ENCODE measurements around the gene RSPRY1.

Gene RSPRY1

DNA sequence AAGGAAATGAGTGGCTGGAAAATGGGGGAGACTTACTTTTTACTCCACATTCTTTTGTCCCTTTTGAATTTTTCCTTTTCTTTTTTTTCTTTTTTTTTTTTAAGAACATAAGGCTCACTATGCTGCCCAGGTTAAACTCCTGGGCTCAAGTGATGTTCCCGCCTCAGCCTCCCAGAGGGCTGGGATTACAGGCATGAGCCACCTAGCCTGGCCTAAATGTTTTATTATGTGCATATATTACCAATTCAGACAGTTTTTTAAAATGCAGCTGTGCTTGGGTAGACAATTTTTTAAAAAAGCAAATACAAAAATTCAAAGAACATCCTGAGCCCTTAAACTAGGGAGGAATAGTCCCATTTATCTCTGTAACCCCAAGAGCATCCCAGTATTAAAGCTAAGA lies 28.6 kb upstream of the RSPRY1 start:
- Histone ChIP-seq H2BK120ac (ENCODE audit: insufficient read depth, low read length, poor library complexity) (no peak overlapping the region), H3K27me3 (ENCODE audit: insufficient read depth, low read length) (no peaks in the 10 kb centered on the region), H3K4me1 (ENCODE audit: control insufficient read depth in 1 of 2, insufficient read depth in 2 of 2, low read length in 2 of 2) (no peaks in the 10 kb centered on the region), H4K12ac (ENCODE audit: low read depth, low read length) (no peak overlapping the region), H3K9me3 (ENCODE audit: insufficient read depth, low read depth, low read length) (no peaks in the 10 kb centered on the region), H3K18ac (ENCODE audit: low read length) (no peak overlapping the region), H3K4ac (ENCODE audit: low read depth, low read length) (no peak overlapping the region), H3K27ac (ENCODE audit: low read depth, low read length) (no peak overlapping the region), H4K91ac (ENCODE audit: low read depth, low read length) (no peak overlapping the region), H2BK5ac (ENCODE audit: low read depth, low read length, poor library complexity) (no peak overlapping the region), H2BK12ac (ENCODE audit: low read length) (no peak overlapping the region), H3K9ac (ENCODE audit: low read length) (no peak overlapping the region), H3K4me2 (ENCODE audit: low read length) (no peak overlapping the region), H3K4me3 (ENCODE audit: low read depth, low read length) (no peak overlapping the region), H3K36me3 (ENCODE audit: control insufficient read depth in 1 of 2, insufficient read depth in 2 of 2, low read length in 2 of 2) (peaks cover 27 to 38% of the 10 kb centered on the region in 2 experiments), H4K8ac (ENCODE audit: low read depth, low read length) (no peak overlapping the region), H2AFZ (ENCODE audit: insufficient read depth, low read length, poor library complexity) (no peak overlapping the region), H3K79me2 (ENCODE audit: control insufficient read depth, insufficient read depth, low read length, poor library complexity) (no peaks in the 10 kb centered on the region), H3K79me1 (ENCODE audit: low read length) (no peaks in the 10 kb centered on the region), H2AK5ac (ENCODE audit: low read length) (no peak overlapping the region), H3K14ac (ENCODE audit: low read length) (no peak overlapping the region), H3K23ac (ENCODE audit: low read length) (no peak overlapping the region)
- WGBS (ENCODE audit: extremely low coverage, insufficient coverage, insufficient read length), result no CpG with 5 or more reads among the region's 1 CpG
- DNase-seq, result no peak

DNA sequence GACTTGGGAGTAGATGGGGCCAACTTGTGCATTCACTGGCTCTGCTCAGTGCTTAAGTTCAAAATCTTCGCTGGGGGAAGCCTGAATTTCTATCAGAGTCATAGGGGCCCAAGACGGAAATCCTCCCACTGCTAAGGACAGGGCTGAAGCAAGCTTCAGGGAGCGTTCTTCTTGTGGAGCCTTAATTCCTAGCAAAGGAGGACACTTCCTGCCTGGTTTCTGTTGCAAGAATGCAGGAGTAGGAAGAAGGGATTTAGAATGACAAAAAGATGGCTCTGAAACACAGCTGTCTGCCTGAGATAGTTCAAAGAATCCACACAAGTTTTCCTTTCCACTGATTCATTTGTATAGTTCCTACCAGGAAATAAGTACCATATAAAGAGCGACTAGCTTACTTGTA lies 26.7 kb upstream of the RSPRY1 start:
- Histone ChIP-seq H3K4me3 (ENCODE audit: low read depth, low read length) (no peak overlapping the region), H3K23ac (ENCODE audit: low read length) (no peak overlapping the region), H3K9me3 (ENCODE audit: insufficient read depth, low read depth, low read length) (no peaks in the 10 kb centered on the region), H3K18ac (ENCODE audit: low read length) (no peak overlapping the region), H3K36me3 (ENCODE audit: control insufficient read depth in 1 of 2, insufficient read depth in 2 of 2, low read length in 2 of 2) (peaks cover 21 to 27% of the 10 kb centered on the region in 2 experiments), H3K4ac (ENCODE audit: low read depth, low read length) (no peak overlapping the region), H3K9ac (ENCODE audit: low read length) (no peak overlapping the region), H2BK120ac (ENCODE audit: insufficient read depth, low read length, poor library complexity) (no peak overlapping the region), H2AFZ (ENCODE audit: insufficient read depth, low read length, poor library complexity) (no peak overlapping the region), H4K12ac (ENCODE audit: low read depth, low read length) (no peak overlapping the region), H3K4me1 (ENCODE audit: control insufficient read depth in 1 of 2, insufficient read depth in 2 of 2, low read length in 2 of 2) (no peaks in the 10 kb centered on the region), H3K79me1 (ENCODE audit: low read length) (no peaks in the 10 kb centered on the region), H3K4me2 (ENCODE audit: low read length) (no peak overlapping the region), H3K79me2 (ENCODE audit: control insufficient read depth, insufficient read depth, low read length, poor library complexity) (no peaks in the 10 kb centered on the region), H2AK5ac (ENCODE audit: low read length) (no peak overlapping the region), H4K8ac (ENCODE audit: low read depth, low read length) (no peak overlapping the region), H4K91ac (ENCODE audit: low read depth, low read length) (no peak overlapping the region), H2BK5ac (ENCODE audit: low read depth, low read length, poor library complexity) (no peak overlapping the region), H3K14ac (ENCODE audit: low read length) (no peak overlapping the region), H2BK12ac (ENCODE audit: low read length) (no peak overlapping the region), H3K27ac (ENCODE audit: low read depth, low read length) (no peak overlapping the region), H3K27me3 (ENCODE audit: insufficient read depth, low read length) (no peaks in the 10 kb centered on the region)
- WGBS (ENCODE audit: extremely low coverage, insufficient coverage, insufficient read length), result no CpG with 5 or more reads among the region's 4 CpGs
- no peak for DNase-seq

- no peaks in the 10 kb centered on the region for H3K79me1 ChIP-seq (ENCODE audit: low read length)
- no peak overlapping the region for H3K27ac ChIP-seq (ENCODE audit: low read depth, low read length)
- no peak overlapping the region for H2AFZ ChIP-seq (ENCODE audit: insufficient read depth, low read length, poor library complexity)
- no peak for DNase-seq
- peaks cover 17 to 28% of the 10 kb centered on the region in 2 experiments for H3K36me3 ChIP-seq (ENCODE audit: control insufficient read depth in 1 of 2, insufficient read depth in 2 of 2, low read length in 2 of 2)
- H4K12ac ChIP-seq (ENCODE audit: low read depth, low read length), result no peak overlapping the region
- no peak overlapping the region for H3K4me2 ChIP-seq (ENCODE audit: low read length)
- H2BK12ac ChIP-seq (ENCODE audit: low read length), result no peak overlapping the region
- H2AK5ac ChIP-seq (ENCODE audit: low read length), result no peak overlapping the region
- no peak overlapping the region for H3K23ac ChIP-seq (ENCODE audit: low read length)
- H3K9me3 ChIP-seq (ENCODE audit: insufficient read depth, low read depth, low read length), result no peaks in the 10 kb centered on the region
- no peaks in the 10 kb centered on the region for H3K4me1 ChIP-seq (ENCODE audit: control insufficient read depth in 1 of 2, insufficient read depth in 2 of 2, low read length in 2 of 2)
- H3K79me2 ChIP-seq (ENCODE audit: control insufficient read depth, insufficient read depth, low read length, poor library complexity), result no peaks in the 10 kb centered on the region
- H4K8ac ChIP-seq (ENCODE audit: low read depth, low read length), result no peak overlapping the region
- H3K27me3 ChIP-seq (ENCODE audit: insufficient read depth, low read length), result no peaks in the 10 kb centered on the region
- no peak overlapping the region for H2BK5ac ChIP-seq (ENCODE audit: low read depth, low read length, poor library complexity)
- H3K4me3 ChIP-seq (ENCODE audit: low read depth, low read length), result no peak overlapping the region
- no CpG with 5 or more reads among the region's 1 CpG for WGBS (ENCODE audit: extremely low coverage, insufficient coverage, insufficient read length)
- H3K9ac ChIP-seq (ENCODE audit: low read length), result no peak overlapping the region
- H3K14ac ChIP-seq (ENCODE audit: low read length), result no peak overlapping the region
- H3K18ac ChIP-seq (ENCODE audit: low read length), result no peak overlapping the region
- H3K4ac ChIP-seq (ENCODE audit: low read depth, low read length), result no peak overlapping the region
- H4K91ac ChIP-seq (ENCODE audit: low read depth, low read length), result no peak overlapping the region
- no peak overlapping the region for H2BK120ac ChIP-seq (ENCODE audit: insufficient read depth, low read length, poor library complexity)
Observed at GRCh38 chr16:57163842-57164241, 22.3 kb upstream of the RSPRY1 start.

DNA sequence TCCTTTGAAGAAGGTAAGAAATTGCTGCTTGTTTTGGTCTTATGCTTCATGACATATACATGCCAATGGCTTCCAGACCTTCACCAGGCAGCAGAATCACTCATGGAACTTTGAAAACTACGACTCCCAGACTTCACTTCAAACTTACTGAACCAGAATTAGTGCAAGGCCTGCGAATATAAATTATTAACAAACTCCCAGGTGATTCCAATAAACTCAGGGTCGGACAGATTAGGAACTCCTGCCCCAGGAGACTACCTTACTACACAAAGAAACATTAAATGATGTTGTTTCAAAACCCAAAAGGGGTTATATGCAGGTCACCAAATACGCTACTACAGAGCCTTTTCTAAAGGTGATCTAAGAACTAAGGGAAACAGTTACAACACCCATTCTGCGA lies 20.6 kb upstream of the RSPRY1 start:
- Histone ChIP-seq H3K14ac (ENCODE audit: low read length) (no peak overlapping the region), H4K91ac (ENCODE audit: low read depth, low read length) (no peak overlapping the region), H3K27ac (ENCODE audit: low read depth, low read length) (no peak overlapping the region), H3K36me3 (ENCODE audit: control insufficient read depth in 1 of 2, insufficient read depth in 2 of 2, low read length in 2 of 2) (peaks cover 19 to 24% of the 10 kb centered on the region in 2 experiments), H3K9me3 (ENCODE audit: insufficient read depth, low read depth, low read length) (no peaks in the 10 kb centered on the region), H3K79me1 (ENCODE audit: low read length) (no peaks in the 10 kb centered on the region), H3K4ac (ENCODE audit: low read depth, low read length) (no peak overlapping the region), H3K9ac (ENCODE audit: low read length) (no peak overlapping the region), H4K8ac (ENCODE audit: low read depth, low read length) (no peak overlapping the region), H3K4me1 (ENCODE audit: control insufficient read depth in 1 of 2, insufficient read depth in 2 of 2, low read length in 2 of 2) (no peaks in the 10 kb centered on the region), H2BK120ac (ENCODE audit: insufficient read depth, low read length, poor library complexity) (no peak overlapping the region), H2AFZ (ENCODE audit: insufficient read depth, low read length, poor library complexity) (no peak overlapping the region), H2AK5ac (ENCODE audit: low read length) (no peak overlapping the region), H3K27me3 (ENCODE audit: insufficient read depth, low read length) (no peaks in the 10 kb centered on the region), H2BK12ac (ENCODE audit: low read length) (no peak overlapping the region), H3K23ac (ENCODE audit: low read length) (no peak overlapping the region), H3K4me2 (ENCODE audit: low read length) (no peak overlapping the region), H3K18ac (ENCODE audit: low read length) (no peak overlapping the region), H4K12ac (ENCODE audit: low read depth, low read length) (no peak overlapping the region), H2BK5ac (ENCODE audit: low read depth, low read length, poor library complexity) (no peak overlapping the region), H3K79me2 (ENCODE audit: control insufficient read depth, insufficient read depth, low read length, poor library complexity) (no peaks in the 10 kb centered on the region), H3K4me3 (ENCODE audit: low read depth, low read length) (no peak overlapping the region)
- no peak for DNase-seq
- no CpG with 5 or more reads among the region's 5 CpGs for whole genome bisulfite sequencing (ENCODE audit: extremely low coverage, insufficient coverage, insufficient read length)
